Suprapubic skin (tissue), 3 donors: ENCODE measurements around the gene CCNYL1.

Experiments
- POLR2A ChIP-seq, 2 donors: fragments of 450-650 bp; IDR thresholded peaks; one replicate each; pipeline ENCODE4 v1.6.1; 2017; ENCODE audit warnings: antibody characterized with exemption in 2 of 2, mild to moderate bottlenecking in 2 of 2, moderate library complexity in 2 of 2
- TF ChIP-seq, protein P1 (sequence below), 2 donors: fragments of 200-600 bp in 1 of 2; fragments of 450-650 bp in 1 of 2; sonication (generic) in 1 of 2; IDR thresholded peaks; one replicate each; pipeline ENCODE4 v1.5.1; 2016 to 2019; ENCODE audit warnings: antibody characterized with exemption in 2 of 2, mild to moderate bottlenecking in 1 of 2, moderate library complexity in 1 of 2

- TF ChIP-seq, protein P1, sequence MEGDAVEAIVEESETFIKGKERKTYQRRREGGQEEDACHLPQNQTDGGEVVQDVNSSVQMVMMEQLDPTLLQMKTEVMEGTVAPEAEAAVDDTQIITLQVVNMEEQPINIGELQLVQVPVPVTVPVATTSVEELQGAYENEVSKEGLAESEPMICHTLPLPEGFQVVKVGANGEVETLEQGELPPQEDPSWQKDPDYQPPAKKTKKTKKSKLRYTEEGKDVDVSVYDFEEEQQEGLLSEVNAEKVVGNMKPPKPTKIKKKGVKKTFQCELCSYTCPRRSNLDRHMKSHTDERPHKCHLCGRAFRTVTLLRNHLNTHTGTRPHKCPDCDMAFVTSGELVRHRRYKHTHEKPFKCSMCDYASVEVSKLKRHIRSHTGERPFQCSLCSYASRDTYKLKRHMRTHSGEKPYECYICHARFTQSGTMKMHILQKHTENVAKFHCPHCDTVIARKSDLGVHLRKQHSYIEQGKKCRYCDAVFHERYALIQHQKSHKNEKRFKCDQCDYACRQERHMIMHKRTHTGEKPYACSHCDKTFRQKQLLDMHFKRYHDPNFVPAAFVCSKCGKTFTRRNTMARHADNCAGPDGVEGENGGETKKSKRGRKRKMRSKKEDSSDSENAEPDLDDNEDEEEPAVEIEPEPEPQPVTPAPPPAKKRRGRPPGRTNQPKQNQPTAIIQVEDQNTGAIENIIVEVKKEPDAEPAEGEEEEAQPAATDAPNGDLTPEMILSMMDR (IDR thresholded peaks at IDR 0.05), result no peak
- no peak for TF ChIP-seq POLR2A (IDR thresholded peaks at IDR 0.05)
Observed at GRCh38 chr2:207767461-207768167, 56.2 kb downstream of the CCNYL1 start.
